K562 (cell line): ENCODE measurements around the gene RREB1. TPM values are rescaled to one million over a fixed set of nuclear protein-coding genes. Genes with fewer than 3 reads are reported as not detected.

Source experiments
- BACH1 ChIP-seq: fragments of 200-800 bp; sonication (Bioruptor generic); IDR thresholded peaks from 2 replicates; pipeline ENCODE4 v1.6.1; 2016; ENCODE audit warnings: missing genetic modification characterization, missing compliant biosample characterization
- CBX2 ChIP-seq: fragments of 200-600 bp; sonication (generic); IDR thresholded peaks from one replicate; pipeline ENCODE4 v1.6.1; 2012; ENCODE audit warnings: mild to moderate bottlenecking, low read length, inconsistent platforms; ENCODE audit not compliant: insufficient read depth, poor library complexity, severe bottlenecking
- CHCHD3 ChIP-seq: fragments of 250-450 bp; sonication (Bioruptor Pico); IDR thresholded peaks from 2 replicates; pipeline ENCODE4 v2.1.2; 2022; ENCODE audit warnings: mild to moderate bottlenecking
- EP300 ChIP-seq: IDR thresholded peaks from 2 replicates; pipeline ENCODE4 v1.6.1; 2012; ENCODE audit warnings: low read length, improper control_type of control experiment
- EP400 ChIP-seq: fragments of 450-650 bp; IDR thresholded peaks from 2 replicates; pipeline ENCODE4 v1.6.1; 2017; ENCODE audit warnings: antibody characterized with exemption, mild to moderate bottlenecking, moderate library complexity
- ERF ChIP-seq: fragments of 450-650 bp; formaldehyde crosslinking; IDR thresholded peaks from 2 replicates; pipeline ENCODE4 v1.4.0; 2020; ENCODE audit warnings: mild to moderate bottlenecking, mixed read lengths
- FOXK1 ChIP-seq: sonication (generic); formaldehyde crosslinking; IDR thresholded peaks from 2 replicates; pipeline ENCODE4 v1.8.0; 2022; ENCODE audit warnings: missing genetic modification reagents, mild to moderate bottlenecking, borderline replicate concordance
- FOXM1 ChIP-seq, 2 experiments: fragments of 450-650 bp in 1 of 2; sonication (generic) in 1 of 2; formaldehyde crosslinking in 1 of 2; IDR thresholded peaks; 2 replicates each; pipeline versions ENCODE4 v1.6.1 to v1.9.0; 2017 to 2022; ENCODE audit warnings: low read depth in 2 of 2, mild to moderate bottlenecking in 2 of 2, missing genetic modification reagents in 1 of 2, moderate library complexity in 1 of 2
- KDM5B ChIP-seq: fragments of 200-600 bp; sonication (generic); IDR thresholded peaks from 2 replicates; pipeline ENCODE4 v1.6.1; 2012; ENCODE audit warnings: low read depth, mild to moderate bottlenecking, moderate library complexity, low read length, control low read depth, inconsistent platforms; ENCODE audit not compliant: insufficient replicate concordance
- NR2F6 ChIP-seq: fragments of 450-650 bp; formaldehyde crosslinking; IDR thresholded peaks from 2 replicates; pipeline ENCODE4 v1.4.0; 2020; ENCODE audit warnings: mild to moderate bottlenecking
- PHF20 ChIP-seq: fragments of 450-650 bp; IDR thresholded peaks from 2 replicates; pipeline ENCODE4 v1.6.1; 2018; ENCODE audit not compliant: partially characterized antibody
- TEAD1 ChIP-seq, 2 experiments: fragments of 450-650 bp in 1 of 2; sonication (generic) in 1 of 2; formaldehyde crosslinking; IDR thresholded peaks; 2 replicates each; pipeline versions ENCODE4 v1.4.0 to v1.8.0; 2020 to 2022; ENCODE audit warnings: mild to moderate bottlenecking in 2 of 2, missing genetic modification reagents in 1 of 2
- ZNF263 ChIP-seq: sonication (generic); formaldehyde crosslinking; IDR thresholded peaks from 2 replicates; pipeline ENCODE4 v1.8.0; 2022; ENCODE audit warnings: mild to moderate bottlenecking, missing genetic modification reagents, borderline replicate concordance
- ZSCAN29 ChIP-seq: fragments of 450-650 bp; IDR thresholded peaks from 2 replicates; pipeline ENCODE4 v1.6.1; 2017
- polyA plus RNA-seq, 8 experiments: library from polyadenylated mRNA; depleted of rRNA in 4 of 8; stranded (reverse) in 5 of 8; unstranded in 3 of 8; fragments of >200 nt; fragmentation: Nextera tagmentation in 2 of 8; fragmentation: Illumina TruSeq in 1 of 8; extraction: Ambion mirVana in 2 of 8; extraction: Trizol in 1 of 8; gene quantifications; 2 replicates each; pipeline versions ENCODE4 v1.2.1 to v1.2.3, GENCODE V29; 2011 to 2014; ENCODE audit warnings: inconsistent platforms in 1 of 8, missing spikeins in 1 of 8
- total RNA-seq, 7 experiments: library from RNA; depleted of rRNA in 6 of 7; stranded (reverse); fragments of >200 nt in 6 of 7; fragmentation: Illumina TruSeq in 2 of 7; extraction: Trizol in 2 of 7; gene quantifications; 2 replicates each; pipeline versions ENCODE4 v1.2.1 to v1.2.3, GENCODE V29; 2011 to 2021; ENCODE audit warnings: low replicate concordance in 1 of 7
- TF ChIP-seq, protein P1 (sequence below): sonication (generic); IDR thresholded peaks from 2 replicates; pipeline ENCODE4 v1.6.1; 2016
- TF ChIP-seq, protein P2 (sequence below), 2 experiments: fragments of 450-650 bp; formaldehyde crosslinking in 1 of 2; IDR thresholded peaks; 2 replicates each; pipeline versions ENCODE4 v1.4.0 to v1.6.1; 2014 to 2020; ENCODE audit warnings: mild to moderate bottlenecking in 2 of 2, borderline replicate concordance in 1 of 2, low read depth in 1 of 2
- TF ChIP-seq, protein P3 (sequence below): fragments of 450-650 bp; IDR thresholded peaks from 2 replicates; pipeline ENCODE4 v1.6.1; 2016; ENCODE audit warnings: missing biosample characterization, missing genetic modification characterization

Gene RREB1
- total and polyA plus RNA-seq, 9 of the 15 experiments (the other 6 are each of a cell fraction or from before 2014, with no cell fraction given), result 3.3 to 64.2 (median 19.3) TPM

- TF ChIP-seq, protein P1, sequence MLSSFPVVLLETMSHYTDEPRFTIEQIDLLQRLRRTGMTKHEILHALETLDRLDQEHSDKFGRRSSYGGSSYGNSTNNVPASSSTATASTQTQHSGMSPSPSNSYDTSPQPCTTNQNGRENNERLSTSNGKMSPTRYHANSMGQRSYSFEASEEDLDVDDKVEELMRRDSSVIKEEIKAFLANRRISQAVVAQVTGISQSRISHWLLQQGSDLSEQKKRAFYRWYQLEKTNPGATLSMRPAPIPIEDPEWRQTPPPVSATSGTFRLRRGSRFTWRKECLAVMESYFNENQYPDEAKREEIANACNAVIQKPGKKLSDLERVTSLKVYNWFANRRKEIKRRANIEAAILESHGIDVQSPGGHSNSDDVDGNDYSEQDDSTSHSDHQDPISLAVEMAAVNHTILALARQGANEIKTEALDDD, result peak; percentile 74
- TF ChIP-seq TEAD1 (CRISPR knock-in tag; IDR thresholded peaks at IDR 0.05) (0 out of 4 replicates have a peak, but pooled peaks of 1 of the 2 experiments have one; percentile 28), CBX2 (no peak), BACH1 (tag) (peak; percentile 22; the same call in 1 of the 2 replicates), NR2F6 (CRISPR knock-in tag) (no peak), CHCHD3 (no peak), FOXK1 (no peak), ZNF263 (CRISPR knock-in tag) (no peak), ZSCAN29 (0 out of 2 replicates have a peak, but pooled peaks have one; percentile 5), PHF20 (no peak), FOXM1 (IDR thresholded peaks at IDR 0.05; ENCODE audit: low read depth) (peak; percentile 23; the same call in 1 of the 2 replicates), FOXM1 (CRISPR knock-in tag; IDR thresholded peaks at IDR 0.05; ENCODE audit: low read depth) (no peak), EP300 (peak; percentile 51; the same call in 1 of the 2 replicates), KDM5B (no peak), EP400 (peak; percentile 4; the same call in 1 of the 2 replicates), ERF (CRISPR knock-in tag) (no peak)
- TF ChIP-seq, protein P2, sequence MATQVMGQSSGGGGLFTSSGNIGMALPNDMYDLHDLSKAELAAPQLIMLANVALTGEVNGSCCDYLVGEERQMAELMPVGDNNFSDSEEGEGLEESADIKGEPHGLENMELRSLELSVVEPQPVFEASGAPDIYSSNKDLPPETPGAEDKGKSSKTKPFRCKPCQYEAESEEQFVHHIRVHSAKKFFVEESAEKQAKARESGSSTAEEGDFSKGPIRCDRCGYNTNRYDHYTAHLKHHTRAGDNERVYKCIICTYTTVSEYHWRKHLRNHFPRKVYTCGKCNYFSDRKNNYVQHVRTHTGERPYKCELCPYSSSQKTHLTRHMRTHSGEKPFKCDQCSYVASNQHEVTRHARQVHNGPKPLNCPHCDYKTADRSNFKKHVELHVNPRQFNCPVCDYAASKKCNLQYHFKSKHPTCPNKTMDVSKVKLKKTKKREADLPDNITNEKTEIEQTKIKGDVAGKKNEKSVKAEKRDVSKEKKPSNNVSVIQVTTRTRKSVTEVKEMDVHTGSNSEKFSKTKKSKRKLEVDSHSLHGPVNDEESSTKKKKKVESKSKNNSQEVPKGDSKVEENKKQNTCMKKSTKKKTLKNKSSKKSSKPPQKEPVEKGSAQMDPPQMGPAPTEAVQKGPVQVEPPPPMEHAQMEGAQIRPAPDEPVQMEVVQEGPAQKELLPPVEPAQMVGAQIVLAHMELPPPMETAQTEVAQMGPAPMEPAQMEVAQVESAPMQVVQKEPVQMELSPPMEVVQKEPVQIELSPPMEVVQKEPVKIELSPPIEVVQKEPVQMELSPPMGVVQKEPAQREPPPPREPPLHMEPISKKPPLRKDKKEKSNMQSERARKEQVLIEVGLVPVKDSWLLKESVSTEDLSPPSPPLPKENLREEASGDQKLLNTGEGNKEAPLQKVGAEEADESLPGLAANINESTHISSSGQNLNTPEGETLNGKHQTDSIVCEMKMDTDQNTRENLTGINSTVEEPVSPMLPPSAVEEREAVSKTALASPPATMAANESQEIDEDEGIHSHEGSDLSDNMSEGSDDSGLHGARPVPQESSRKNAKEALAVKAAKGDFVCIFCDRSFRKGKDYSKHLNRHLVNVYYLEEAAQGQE (IDR thresholded peaks at IDR 0.05; ENCODE audit: borderline replicate concordance), result no peak
- TF ChIP-seq, protein P2 (CRISPR knock-in tag; IDR thresholded peaks at IDR 0.05; ENCODE audit: low read depth), result no peak
- TF ChIP-seq, protein P3, sequence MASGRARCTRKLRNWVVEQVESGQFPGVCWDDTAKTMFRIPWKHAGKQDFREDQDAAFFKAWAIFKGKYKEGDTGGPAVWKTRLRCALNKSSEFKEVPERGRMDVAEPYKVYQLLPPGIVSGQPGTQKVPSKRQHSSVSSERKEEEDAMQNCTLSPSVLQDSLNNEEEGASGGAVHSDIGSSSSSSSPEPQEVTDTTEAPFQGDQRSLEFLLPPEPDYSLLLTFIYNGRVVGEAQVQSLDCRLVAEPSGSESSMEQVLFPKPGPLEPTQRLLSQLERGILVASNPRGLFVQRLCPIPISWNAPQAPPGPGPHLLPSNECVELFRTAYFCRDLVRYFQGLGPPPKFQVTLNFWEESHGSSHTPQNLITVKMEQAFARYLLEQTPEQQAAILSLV (tag), result no peak
These were observed 32.2 kb downstream of the RREB1 start (continued) for GRCh38 chr6:7139835-7140470.
